ENCODE results near the gene RFWD3.

Gene RFWD3, protein sequence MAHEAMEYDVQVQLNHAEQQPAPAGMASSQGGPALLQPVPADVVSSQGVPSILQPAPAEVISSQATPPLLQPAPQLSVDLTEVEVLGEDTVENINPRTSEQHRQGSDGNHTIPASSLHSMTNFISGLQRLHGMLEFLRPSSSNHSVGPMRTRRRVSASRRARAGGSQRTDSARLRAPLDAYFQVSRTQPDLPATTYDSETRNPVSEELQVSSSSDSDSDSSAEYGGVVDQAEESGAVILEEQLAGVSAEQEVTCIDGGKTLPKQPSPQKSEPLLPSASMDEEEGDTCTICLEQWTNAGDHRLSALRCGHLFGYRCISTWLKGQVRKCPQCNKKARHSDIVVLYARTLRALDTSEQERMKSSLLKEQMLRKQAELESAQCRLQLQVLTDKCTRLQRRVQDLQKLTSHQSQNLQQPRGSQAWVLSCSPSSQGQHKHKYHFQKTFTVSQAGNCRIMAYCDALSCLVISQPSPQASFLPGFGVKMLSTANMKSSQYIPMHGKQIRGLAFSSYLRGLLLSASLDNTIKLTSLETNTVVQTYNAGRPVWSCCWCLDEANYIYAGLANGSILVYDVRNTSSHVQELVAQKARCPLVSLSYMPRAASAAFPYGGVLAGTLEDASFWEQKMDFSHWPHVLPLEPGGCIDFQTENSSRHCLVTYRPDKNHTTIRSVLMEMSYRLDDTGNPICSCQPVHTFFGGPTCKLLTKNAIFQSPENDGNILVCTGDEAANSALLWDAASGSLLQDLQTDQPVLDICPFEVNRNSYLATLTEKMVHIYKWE

DNA sequence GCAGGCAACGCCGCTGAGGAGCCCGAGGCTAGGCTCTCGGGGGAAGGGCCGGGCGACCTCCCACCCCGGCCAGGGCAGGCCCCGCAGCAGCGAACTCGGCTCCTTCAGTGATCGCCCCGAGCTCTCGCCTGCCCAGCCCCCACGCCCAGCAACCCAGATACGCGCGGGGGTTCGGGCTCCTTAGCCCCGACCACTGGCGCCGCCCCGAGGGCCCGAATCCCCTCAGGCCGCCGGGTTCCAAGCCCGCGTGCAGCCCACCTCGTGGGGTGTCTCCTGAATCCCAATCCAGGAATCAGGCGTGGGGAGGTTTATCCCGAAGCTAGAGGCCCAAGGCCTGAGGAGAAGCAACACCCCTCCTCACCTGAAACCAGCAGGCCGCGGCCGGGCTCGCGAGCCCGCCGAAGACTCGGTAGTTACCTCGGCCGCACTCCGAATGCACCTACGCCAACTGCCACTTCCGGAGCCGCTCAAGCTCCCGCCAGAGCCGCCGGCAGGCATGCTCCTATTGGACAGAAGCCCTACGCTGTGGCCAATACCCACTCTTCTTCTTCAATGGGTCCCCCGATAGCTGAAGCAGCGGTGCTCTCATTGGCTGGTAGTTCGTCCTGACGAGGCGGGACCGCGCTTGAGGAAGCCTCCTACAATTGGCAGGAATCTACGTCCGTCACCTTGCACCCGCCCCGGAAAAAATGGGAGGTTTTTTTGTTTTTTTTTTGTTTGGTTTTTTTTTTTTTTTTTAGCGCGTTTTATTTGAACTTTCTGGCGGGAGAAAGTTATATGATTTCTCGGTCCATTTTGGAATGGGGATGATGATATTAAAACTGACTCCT is at the start of gene RFWD3:
RFWD3 (minus strand) TSS at position 453 of the 830 bp plus-strand sequence. CDS start 5,428 bp downstream, outside the sequence.
- DNase-seq (ENCODE audit: low spot score), result peak; percentile 98
- TF ChIP-seq, protein P1, sequence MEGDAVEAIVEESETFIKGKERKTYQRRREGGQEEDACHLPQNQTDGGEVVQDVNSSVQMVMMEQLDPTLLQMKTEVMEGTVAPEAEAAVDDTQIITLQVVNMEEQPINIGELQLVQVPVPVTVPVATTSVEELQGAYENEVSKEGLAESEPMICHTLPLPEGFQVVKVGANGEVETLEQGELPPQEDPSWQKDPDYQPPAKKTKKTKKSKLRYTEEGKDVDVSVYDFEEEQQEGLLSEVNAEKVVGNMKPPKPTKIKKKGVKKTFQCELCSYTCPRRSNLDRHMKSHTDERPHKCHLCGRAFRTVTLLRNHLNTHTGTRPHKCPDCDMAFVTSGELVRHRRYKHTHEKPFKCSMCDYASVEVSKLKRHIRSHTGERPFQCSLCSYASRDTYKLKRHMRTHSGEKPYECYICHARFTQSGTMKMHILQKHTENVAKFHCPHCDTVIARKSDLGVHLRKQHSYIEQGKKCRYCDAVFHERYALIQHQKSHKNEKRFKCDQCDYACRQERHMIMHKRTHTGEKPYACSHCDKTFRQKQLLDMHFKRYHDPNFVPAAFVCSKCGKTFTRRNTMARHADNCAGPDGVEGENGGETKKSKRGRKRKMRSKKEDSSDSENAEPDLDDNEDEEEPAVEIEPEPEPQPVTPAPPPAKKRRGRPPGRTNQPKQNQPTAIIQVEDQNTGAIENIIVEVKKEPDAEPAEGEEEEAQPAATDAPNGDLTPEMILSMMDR (IDR thresholded peaks at IDR 0.05; ENCODE audit: extremely low read depth, missing control alignments), result peak; percentile 1

DNA sequence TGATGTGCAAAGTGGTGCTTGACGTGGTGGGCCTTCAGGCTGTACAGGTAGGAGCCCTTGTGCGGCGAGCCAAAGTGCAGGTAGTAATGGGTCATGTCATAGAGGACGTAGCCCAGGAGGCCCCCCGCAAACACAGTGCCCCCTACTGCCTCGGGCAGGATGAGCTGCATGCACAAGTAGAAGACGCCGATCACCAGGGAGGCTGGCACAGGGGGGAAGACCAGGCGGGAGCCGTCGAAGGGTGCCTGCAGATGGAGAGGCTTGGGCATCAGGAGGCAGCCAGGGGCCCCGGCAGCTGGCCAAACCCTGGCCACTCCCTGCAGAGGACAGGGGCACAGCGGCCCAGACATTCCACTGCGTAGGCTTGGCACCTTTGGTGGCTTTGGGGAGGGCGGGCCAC is 49.7 kb upstream of the RFWD3 start:
- TF ChIP-seq, protein P1 (IDR thresholded peaks at IDR 0.05; ENCODE audit: extremely low read depth, missing control alignments), result no peak
- DNase-seq (ENCODE audit: low spot score), result no peak

DNA sequence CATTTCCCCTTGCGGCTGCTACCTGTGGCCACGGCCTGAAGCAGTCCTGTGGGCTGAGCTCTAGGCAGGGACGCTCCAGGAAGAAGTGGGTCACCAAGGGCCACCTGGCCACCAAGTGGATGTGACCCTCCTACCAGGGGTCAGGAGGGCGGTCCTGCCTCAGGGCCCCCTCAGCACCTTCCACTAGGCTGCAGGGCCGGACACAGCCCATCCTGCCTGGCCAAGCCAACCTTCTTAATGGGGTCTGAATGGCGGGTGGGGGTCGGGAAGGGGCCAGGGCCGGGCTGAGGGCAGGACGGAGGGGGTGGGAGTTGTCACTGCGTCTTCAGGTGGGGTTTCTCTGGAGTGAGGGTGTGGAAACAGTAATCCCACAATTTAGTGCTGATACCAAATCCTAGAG is 47.2 kb upstream of the RFWD3 start:
- no peak for DNase-seq (ENCODE audit: low spot score)
- TF ChIP-seq, protein P1 (IDR thresholded peaks at IDR 0.05; ENCODE audit: extremely low read depth, missing control alignments), result no peak

DNA sequence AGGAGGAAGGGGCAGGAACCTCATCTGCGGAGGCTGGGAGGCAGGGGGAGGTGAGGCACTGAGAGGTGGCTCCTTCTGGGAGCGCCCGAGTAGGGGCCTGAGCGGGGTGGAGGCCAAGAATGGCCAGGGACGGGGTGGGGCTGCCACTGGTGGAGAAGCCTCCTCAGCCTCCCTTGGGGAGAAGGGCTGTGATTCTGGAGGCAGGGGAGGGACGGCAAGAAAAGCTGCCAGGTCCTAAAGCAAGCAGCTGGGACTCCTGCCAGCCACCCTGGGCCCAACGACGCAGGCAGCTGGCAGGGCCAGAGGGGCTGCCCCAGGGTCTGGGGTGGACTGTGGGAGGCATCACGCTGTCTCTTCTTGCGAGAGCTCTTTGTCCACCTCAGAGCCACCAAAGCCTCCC is 46.6 kb upstream of the RFWD3 start:
- TF ChIP-seq, protein P1 (IDR thresholded peaks at IDR 0.05; ENCODE audit: extremely low read depth, missing control alignments), result no peak
- DNase-seq (ENCODE audit: low spot score), result no peak

DNA sequence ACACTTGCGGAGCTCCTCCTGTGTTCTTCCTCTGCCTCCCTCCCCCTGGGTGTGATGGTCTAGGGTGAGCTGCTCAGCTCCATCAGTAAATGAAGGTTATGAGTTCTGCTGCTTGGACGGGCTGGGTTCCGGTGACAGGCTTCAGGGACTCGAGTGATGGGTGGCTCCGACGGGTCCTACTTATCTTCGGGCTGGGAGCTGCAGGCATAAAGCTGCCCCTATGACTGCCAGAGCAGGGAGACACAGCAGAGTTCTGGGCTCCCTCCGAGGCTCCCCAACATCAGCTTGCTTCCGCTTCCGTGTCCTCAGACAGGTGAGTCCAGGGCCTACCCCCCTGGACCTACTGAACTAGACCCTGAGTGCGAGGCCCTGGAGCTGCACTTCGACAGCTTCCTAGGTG is 45.3 kb upstream of the RFWD3 start:
- TF ChIP-seq, protein P1 (IDR thresholded peaks at IDR 0.05; ENCODE audit: extremely low read depth, missing control alignments), result no peak
- no peak for DNase-seq (ENCODE audit: low spot score)

DNA sequence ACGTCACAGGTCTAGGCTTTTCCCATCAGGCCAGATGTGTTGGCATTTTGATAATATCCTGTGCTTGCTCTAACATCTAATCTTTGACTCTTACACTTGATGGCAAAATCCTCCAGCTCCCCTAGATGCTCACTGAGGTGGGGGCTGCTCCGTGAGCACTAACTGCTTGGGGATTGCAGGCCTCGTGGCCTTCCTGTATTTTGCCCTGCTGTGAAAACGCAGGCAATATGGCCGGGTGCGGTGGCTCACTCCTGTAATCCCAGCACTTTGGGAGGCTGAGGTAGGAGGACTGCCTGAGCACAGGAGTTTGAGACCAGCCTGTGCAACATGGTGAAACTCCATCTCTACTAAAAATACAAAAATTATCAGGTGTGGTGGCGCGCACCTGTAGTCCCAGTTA is 43.7 kb upstream of the RFWD3 start:
- DNase-seq (ENCODE audit: low spot score), result no peak
- TF ChIP-seq, protein P1 (IDR thresholded peaks at IDR 0.05; ENCODE audit: extremely low read depth, missing control alignments), result no peak

All from GM20000 (cell line).